NCI-H748 (cell line): ENCODE results near the gene FTO.
A peak's percentile ranks its signal among the peaks of the same experiment; 100 is the strongest.
"Not testable (repeated sequence)": the region's sequence is repeated elsewhere in the genome, so short reads cannot be mapped to it uniquely, and the experiment has no call there.

Experiments used
- DNase-seq: peaks from one replicate; lab custom pipeline; 2025; ENCODE audit not compliant: unreplicated experiment; lab: John Stamatoyannopoulos, UW

Gene FTO

DNA sequence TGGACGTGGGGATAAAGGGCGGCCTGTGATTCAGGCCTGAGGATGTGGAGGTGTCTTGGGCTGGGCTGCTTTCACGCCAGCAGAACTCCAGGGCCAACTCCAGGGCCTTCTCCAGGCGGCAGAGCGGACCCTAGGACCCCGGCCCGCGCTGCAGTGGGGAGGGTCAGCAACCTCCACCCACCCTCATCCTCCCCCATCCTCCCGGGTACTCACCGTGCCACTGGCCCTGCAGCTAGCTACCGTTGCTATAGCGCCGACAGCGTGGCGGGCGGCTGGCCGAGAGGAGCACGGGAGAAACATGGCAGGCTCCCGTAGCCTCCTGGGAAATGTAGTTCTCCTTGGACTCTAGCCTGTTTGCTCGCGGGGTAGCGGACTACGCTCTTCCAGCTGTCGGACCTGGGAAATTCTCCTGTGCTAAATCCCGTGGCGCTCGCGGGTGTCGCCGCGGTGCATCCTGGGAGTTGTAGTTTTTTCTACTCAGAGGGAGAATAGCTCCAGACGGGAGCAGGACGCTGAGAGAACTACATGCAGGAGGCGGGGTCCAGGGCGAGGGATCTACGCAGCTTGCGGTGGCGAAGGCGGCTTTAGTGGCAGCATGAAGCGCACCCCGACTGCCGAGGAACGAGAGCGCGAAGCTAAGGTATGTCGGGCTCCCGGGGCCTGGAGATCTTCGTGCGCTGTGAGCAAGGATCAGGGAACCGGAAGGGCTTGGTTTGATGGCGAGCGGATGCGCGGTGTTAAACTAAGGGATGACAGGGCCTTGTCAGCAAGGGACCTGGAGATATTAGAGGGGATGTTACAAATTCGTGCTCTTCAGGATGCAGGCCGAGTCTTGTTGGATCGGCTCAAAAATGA is at the start of gene FTO, which contains the start of gene RPGRIP1L:
FTO (plus strand) TSS at position 567 of the 855 bp plus-strand sequence.
RPGRIP1L (minus strand) TSS at position 270 of the 855 bp plus-strand sequence. CDS start 3,136 bp downstream, outside the sequence.
- peak; percentile 98 for DNase-seq

DNA sequence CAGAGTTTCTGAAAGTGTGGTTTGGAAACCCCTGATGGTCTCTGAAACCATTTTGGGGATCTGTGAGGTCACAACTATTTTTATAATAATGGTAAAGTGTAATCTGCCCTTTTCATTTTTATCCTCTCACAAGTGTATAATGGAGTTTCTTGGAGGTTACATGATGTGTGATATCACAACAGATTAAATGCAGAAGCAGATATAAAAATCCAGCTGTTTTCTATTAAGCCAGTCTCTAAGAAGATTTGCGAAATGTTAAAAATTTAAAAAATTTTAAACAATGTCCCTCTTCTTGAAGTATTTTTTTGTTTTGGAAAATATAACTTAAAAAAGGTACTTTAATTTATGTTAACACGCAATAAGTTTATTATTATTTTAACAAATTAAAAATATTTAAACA is 49.0 kb upstream of the FTO start:
- DNase-seq = no peak

DNA sequence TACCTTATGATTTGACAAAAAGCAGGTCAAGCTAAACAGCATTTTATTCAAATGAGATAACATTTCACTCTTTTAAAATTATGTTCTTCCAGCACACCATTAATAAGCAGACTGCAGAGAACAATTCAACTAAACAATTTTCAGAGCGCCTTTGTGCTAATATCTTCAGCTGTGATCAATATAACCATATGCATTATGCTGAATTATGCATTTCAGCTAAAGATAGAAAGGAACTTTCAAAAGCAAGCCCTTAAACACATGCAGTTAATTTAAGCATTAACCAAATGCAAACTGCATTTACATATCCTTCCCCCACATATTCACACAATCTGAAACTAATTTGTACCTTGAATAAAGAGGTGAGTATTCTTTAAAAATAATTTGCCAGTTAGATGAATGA is 41.9 kb upstream of the FTO start:
- no peak for DNase-seq

DNA sequence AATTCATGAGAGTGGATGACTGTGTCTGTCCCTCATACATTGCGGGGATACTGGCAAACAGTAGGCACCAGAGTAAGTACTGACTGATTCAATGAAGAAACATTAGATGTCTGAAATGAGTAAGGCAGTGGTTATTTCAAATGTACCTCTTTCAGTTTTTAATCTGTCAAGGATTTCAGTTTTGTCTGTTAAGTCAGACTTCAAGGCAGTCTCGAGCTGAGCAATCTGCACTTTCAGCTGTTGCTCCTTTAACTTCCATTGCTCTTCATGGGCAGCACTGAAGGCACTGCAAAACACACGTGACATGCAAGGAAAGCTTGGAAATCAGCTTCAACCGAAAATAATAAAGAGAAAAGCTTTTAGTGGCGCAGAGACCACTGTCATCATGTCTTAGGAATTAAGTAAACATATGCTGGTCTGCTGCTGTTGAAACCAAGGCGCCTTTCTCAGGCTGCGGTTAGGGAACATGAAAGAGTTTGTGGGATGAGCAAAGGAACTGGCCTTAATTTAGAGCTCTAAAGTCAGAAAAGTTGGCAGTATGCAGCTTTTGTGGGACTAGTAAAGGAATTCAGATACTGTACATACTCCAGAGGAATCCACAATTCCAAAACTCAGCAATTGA is 39.1 kb upstream of the FTO start:
- no peak for DNase-seq

DNA sequence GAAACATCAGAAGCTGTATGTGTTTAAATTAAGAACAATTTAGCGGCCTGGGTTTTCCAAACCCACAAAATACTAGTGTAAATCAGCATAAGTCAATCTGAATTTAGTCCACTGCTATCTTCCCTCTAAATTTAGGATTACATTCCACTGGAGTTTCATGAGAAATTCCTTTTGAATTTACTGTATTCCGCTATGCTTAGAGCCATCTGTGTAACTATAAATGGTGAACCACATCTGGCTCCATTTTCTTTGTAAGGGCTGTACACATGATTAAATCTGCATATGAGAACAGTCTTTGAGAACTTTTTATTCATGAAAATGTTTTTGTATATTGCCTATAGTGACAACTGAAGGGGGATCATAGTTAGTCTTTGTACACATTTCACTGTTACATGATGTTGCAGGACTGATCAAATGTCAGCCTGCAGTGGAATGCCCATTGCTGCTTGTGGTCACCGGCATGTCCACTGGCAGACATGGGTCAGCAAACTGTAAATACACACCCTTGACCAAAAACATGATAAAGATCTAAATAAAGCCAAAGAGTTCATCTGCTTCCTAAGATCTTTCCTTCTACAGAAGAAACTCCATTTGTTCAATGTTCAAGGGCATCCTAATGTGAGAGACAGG is 37.1 kb upstream of the FTO start:
- no peak for DNase-seq

DNA sequence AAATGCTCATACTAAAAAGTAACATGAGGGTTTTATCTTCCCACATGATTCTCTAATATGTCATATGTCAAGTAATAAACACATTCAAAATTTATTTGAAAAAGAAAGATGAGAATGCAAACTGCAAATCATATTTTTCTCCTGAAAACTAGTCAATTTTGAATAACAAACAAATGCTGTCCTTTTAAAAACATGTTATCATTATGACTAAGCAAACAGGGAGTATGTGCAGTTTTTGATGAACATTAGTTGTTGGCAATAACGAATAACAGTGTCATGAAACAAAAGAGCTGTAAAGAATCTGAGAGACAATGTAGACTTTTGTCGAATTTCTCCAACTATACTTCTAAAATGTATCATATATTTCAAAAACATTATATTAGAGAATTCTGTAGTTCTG is 35.1 kb upstream of the FTO start:
- DNase-seq = no peak

DNA sequence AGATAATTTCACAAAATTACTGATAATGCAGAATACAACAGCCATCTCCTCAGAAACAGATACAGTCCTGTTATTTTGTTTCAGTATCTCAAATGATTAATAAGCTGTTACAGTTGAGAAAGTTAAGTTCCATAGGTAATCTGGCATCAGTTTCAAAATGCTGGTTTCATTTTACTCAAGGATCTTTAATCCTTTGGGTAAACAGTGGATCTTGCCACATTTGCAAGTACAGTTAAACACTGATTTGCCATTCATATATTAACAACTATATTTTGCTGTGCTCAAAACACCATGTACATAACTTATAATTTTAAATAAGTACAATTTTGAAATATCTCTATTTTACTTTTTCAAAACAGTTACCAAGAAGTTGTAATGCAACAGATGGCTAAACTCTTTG is 31.5 kb upstream of the FTO start:
- DNase-seq = no peak

DNA sequence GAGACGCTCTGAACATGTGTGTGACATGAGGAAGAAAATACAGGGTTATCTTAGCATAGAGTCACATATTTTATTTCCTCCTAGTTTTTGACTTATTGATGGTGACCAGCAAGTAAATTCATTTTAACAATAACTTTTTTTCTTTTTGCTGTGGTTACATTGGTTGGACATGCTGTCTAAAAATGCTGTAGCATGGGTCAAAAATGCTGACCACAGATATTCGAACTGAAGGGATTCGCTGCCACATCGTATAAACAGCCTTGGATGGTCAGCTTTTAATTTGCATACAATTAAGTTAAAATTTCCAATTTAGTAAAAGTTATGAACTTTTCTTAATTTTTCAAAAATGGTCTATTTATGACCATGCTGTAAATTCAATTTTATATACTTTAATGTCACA is 30.8 kb upstream of the FTO start:
- DNase-seq = no peak

DNA sequence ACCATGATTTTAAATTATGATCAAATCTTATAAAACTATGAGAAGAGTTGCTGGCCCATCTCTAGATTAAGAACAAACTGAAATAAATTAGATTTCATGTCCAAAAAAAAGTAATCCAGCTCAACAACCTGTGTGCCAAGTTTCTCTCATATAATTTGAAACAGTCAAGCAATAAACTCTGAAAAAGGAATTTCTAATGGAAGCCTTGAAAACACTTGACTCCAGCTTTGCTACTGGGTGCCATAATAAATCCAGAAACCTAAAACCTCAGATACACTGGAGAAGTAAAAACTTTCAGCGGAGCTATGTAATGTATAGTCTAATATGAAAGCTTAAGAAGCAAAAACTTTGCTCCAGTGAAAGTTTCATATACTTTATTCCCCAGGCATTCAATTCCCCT is 25.8 kb upstream of the FTO start:
- no peak for DNase-seq

DNA sequence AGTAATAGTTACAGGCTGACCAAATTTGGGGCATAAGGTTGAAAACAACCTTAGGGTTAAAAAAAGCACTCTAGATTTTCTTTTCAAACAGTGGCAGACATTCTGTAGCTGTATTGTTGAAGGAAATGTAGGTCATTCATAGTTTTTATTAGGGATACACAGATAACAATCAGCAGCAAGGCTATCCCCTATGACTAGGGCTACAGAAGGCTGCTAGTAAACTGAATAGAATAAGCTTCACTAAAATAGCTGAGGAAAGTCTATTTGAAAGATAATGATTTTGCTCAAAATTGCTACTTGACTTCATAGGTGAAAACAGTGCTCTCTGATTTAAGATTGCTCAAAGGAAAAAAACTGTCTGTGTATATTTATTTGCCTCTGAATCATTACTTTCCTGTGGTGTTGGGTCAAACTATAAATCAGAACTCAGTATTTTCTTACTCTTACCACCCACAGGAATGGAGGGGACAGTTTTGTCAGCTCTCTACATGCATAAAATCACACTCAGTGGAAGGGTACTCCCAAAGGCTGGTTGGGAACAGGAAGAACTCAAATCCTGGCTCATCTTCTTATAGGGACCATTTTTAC is 25.1 kb upstream of the FTO start:
- DNase-seq = no peak

DNA sequence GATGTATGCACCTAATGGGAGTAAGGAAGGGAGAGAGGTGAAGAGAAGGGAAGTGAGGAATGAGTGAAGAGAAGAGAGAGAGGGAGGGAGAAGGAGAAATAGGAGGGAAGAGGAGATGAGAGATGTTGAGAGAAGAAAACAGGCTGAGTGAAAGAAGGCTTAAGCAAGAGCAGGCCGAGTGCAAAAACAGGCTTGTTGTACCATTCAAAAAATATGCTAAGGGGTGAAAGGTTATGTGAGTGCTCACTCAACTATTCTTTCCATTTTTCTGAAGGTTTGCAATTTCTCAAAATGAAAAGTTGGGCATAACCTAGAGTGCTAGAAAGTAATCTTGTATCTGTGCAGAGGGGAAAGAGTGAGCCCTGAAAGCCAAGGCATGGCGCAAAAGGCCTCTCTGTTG is 23.2 kb upstream of the FTO start:
- no peak for DNase-seq

DNA sequence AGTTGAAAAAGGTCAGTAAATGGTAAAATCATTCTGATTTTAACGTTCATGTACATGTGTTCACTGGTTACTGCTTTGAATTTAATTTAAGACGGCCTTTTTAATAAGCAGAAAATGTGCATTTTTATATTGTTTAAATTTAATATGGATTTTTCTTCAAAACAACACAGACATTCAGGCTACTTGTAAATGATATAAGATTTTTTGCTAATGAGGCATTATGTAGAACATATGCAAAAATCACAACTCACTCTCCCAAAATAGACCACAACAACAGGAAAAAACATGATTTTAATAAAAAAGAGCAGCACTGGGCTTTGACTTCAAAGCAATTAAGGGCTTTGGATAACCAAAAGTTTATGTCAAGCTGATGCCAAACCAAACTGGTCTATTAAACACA is 22.6 kb upstream of the FTO start:
- DNase-seq = no peak

DNA sequence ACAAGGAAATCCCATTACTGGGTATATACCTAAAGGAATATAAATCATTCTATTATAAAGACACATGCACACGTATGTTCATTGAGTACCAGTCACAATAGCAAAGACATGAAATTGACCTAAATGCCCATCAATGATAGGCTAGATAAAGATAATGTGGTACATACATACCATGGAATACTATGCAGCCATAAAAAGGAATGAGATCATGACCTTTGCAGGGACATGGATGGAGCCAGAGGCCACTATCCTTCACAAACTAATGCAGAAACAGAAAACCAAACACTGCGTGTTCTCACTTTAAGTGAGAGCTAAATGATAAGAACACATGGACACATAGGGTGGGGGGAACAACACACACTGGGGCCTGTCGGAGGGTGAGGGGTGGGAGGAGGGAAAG is 18.6 kb upstream of the FTO start:
- not testable (repeated sequence) for DNase-seq

DNA sequence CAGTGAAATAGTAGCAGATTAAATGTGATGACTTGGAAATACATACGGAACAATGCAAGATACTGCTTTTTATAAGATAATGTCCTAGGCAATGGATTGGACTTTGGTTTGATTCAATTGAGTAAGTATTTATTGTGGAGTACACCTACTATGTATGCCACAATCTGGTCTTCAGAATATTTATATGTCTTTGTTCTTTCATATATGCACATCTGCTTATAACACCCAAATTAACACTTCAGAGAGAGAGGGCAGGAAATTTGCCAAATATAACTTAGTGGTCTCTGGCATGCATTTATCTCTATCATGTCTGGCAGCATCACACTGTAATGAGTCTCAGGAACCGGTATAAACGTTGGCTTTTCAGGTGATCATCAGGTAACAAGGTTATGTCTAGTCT is 17.2 kb upstream of the FTO start:
- no peak for DNase-seq

DNA sequence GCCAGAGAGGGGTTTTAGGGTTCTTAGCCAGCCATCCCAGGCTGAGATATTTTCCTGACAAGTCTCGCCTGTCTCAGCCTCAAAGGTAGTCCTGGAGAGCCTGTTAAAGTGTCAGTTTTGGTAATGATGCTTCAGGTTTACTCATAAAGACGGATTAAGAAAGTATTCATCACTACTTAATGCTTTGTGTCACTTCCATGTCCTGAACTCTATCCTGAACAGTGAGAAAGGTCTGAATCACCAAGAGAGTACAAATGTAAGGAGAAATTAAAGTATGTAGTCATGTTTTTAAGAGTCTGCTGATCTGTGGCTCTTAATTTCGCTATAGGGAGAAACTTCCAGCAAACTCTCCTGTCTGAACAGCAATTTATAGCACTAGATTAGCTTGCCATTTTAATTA is 14.3 kb upstream of the FTO start:
- DNase-seq = no peak

DNA sequence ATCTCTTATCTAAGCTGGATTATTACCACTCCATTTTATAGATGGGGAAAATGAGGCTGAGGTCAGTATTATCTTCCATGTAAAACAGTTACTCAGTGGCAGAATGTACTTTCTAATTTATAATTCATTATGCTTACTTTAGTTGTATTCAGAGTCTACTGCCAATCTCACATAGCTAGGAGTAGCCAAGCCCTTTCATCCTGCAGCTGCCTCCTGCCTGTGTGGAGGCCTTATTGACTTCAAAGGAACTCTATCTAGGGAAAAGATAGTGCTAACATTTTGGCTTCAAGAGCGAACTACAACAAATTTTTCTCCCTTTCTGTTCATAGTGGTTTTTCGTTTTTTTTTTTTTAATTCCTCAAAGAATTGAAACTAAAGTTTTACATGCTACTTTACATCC is 13.2 kb upstream of the FTO start:
- DNase-seq = no peak

DNA sequence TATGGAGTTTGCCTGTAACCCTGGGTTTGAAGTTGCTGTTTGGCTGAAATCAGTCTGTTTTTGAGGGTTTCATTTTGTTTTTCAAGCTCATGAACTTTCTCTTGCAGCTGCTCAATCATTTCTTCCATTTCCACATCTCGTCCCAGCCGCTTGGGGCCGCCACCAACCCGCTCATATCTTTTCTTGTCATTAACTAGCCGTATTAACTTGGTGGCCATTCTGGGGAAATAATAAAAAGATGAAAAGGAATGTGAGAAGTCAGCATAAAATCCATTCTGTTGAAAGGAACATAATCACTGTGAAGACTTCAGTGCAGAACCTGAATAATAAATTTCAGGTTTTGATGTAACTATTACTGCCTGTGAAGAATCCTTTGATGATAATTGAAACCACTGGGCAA is 11.8 kb upstream of the FTO start:
- no peak for DNase-seq

DNA sequence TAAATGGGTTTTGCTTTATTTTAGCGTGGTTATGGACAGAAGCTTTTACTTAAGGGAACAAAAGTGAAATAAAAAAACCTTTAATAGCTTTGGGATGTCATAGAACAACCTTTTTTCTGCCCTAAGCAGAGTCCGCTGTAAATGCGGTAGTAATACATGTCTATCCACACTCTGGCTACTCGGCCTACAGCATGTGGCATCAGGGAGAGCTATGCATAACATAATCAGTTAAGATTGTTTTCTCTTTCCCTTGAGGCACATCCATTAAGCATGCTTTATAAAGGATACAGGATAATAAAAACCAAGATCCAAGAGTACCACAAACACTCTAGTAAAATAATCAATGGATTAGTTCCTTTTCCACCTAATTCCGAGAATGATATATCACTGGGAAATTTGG is 10.6 kb upstream of the FTO start:
- no peak for DNase-seq

DNA sequence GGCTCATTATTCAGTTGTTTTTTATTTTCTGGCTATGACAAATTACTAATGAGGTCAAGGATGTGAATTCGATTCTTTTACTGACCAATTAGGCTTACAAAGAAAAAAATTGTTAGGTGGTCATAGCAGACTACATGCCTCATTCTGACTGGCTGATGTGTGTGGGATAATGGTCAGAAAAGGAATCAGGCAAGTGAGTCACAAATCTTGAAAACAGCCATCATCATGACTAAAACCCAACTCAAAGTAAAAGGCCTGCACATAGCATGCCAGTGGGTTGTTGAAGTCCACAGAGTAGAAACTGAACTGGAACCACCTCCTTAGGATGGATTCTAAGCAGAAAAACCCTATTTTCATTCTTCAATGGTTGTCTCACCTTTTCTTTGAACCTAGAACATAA is 8.9 kb upstream of the FTO start:
- no peak for DNase-seq

DNA sequence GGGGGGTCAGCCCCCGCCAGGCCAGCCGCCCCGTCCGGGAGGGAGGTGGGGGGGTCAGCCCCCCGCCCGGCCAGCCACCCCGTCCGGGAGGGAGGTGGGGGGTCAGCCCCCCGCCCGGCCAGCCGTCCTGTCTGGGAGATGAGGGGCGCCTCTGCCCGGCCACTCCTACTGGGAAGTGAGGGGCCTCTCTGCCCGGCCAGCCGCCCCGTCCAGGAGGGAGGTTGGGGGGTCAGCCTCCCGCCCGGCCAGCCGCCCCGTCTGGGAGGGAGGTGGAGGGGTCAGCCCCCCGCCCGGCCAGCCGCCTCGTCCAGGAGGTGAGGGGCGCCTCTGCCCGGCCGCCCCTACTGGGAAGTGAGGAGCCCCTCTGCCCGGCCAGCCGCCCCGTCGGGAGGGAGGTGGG is 5.7 kb upstream of the FTO start:
- DNase-seq = not testable (repeated sequence)

DNA sequence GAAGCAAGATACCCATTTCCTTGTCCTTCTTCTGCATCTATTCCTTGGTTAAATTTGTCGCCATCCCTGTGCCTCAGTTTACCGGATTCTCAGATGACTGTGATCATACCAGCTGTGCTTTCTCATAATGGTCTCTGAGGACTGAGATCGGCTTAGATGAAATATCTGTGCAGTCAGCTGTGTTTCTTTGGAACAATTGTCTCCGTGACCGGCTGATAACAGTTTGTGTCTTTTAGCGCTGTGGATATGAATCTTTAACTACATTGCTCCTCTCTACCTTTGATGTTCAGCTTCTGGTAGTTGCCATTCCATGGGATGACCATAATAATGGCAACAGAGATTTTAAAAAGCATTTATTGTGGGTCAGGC is 473 bp downstream of the FTO start:
- no peak for DNase-seq

DNA sequence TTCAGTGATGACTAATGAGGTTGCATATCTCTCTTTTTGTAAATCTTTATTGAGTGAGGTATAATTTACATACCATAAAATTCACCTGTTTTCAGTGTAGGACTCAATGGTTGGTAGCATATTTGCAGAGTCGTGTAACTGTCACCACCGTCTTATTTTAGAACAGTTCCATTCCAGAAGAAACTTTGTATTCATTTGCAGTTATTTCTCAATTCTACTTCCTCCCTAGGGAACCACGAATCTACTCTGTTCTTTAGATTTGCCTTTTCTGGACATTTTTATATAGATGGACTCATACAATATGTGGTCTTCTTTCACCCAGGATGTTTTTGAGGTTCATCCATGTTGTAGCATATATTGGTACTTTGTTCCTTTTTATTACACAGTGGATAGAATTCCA is 3.7 kb downstream of the FTO start:
- DNase-seq = no peak
